Muscle layer of duodenum (tissue), 2 donors: Measurements from ENCODE around the gene SMG7.

Experiments used
- H3K27ac ChIP-seq: one replicate; pipeline ENCODE4 v1.7.0; 2013; ENCODE audit warnings: mild to moderate bottlenecking, low read length
- H3K27me3 ChIP-seq: one replicate; pipeline ENCODE4 v1.7.0; 2013; ENCODE audit warnings: low read depth, mild to moderate bottlenecking, control low read depth, low read length
- H3K36me3 ChIP-seq, 2 donors: one replicate each; pipeline ENCODE4 v1.7.0; 2013; ENCODE audit warnings: low read length in 2 of 2, control low read depth in 1 of 2, mild to moderate bottlenecking in 1 of 2; ENCODE audit not compliant: insufficient read depth in 2 of 2, control insufficient read depth in 1 of 2
- H3K4me1 ChIP-seq, 2 donors: one replicate each; pipeline ENCODE4 v1.7.0; 2013; ENCODE audit warnings: low read length in 2 of 2, mild to moderate bottlenecking in 2 of 2, control low read depth in 1 of 2, moderate library complexity in 1 of 2; ENCODE audit not compliant: insufficient read depth in 2 of 2, control insufficient read depth in 1 of 2
- H3K4me3 ChIP-seq, 2 donors: one replicate each; pipeline ENCODE4 v1.7.0; 2013; ENCODE audit warnings: low read length in 2 of 2, low read depth in 1 of 2, mild to moderate bottlenecking in 1 of 2
- H3K9me3 ChIP-seq, 2 donors: one replicate each; pipeline ENCODE4 v1.7.0; 2013; ENCODE audit warnings: low read length in 2 of 2, control low read depth in 1 of 2, mild to moderate bottlenecking in 1 of 2; ENCODE audit not compliant: control insufficient read depth in 1 of 2
- donor health status: healthy.

Gene SMG7

DNA sequence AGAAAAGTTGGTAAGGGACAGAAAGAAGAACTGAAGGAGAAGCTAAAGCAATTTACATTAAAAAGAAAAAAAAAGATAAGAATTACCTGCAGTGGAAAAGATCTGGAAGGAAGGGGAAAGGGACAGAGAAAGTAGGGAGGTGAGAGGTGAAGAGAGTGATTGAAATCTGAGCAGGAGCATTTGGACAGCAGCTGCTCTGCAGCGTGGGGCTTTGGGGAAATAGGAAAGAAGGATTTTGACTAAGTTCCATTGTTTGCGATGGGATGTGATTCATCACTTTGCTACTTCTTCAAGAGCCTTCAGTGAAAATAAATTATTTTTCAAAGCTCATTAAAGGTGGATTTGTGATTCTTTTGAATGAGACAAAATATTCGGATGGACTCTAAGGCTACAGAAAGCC, 28.1 kb upstream of the SMG7 start:
- no peak overlapping the region for H3K4me3 ChIP-seq
- H3K27ac ChIP-seq = no peak overlapping the region
- H3K27me3 ChIP-seq = no peaks in the 10 kb centered on the region
- no peaks in the 10 kb centered on the region for H3K4me1 ChIP-seq
- H3K9me3 ChIP-seq = no peaks in the 10 kb centered on the region
- H3K36me3 ChIP-seq = no peaks in the 10 kb centered on the region

DNA sequence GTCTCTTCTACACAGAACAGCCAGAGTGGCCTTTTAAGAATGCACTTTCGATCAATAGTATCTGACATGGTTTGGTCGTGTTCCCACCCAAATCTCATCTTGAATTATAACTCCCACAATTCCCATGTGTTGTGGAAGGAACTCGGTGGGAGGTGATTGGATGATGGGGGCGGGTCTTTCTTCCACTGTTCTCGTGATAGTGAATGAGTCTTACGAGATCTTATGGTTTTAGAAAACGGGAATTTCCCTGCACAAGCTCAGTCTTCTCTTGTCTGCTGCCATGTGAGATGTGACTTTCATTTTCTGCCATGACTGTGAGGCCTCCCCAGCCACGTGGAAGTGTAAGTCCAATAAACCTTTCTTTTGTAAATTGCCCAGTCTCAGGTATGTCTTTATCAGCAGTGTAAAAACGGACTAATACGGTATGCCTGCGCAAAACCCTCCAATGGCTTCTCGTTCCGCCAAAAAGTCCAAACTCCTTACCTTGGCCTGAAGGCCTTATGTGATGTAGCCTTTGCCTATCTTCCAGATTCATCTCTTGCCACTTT, 23.0 kb upstream of the SMG7 start:
- Histone ChIP-seq H3K4me3 (no peak overlapping the region), H3K4me1 (no peaks in the 10 kb centered on the region), H3K27ac (no peak overlapping the region), H3K27me3 (no peaks in the 10 kb centered on the region), H3K9me3 (no peaks in the 10 kb centered on the region), H3K36me3 (no peaks in the 10 kb centered on the region)

DNA sequence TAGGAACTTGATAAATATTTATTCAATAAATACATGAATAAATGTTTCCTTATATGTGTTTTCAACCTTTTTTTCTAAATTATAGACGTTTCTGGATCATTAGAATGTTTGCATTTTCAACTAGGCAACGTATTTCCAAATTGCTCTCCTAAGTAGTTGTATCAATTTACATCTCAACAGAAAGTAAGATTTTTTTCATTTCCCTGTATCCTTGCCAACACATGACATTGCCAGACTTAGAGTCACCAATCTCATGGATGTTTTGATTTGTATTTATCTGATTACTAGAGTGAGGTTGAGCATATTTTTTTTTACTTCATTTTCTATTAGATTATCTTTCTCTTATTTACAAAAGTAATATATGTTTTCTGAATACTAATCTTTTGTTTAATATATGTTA, 22.2 kb upstream of the SMG7 start:
- H3K9me3 ChIP-seq = no peaks in the 10 kb centered on the region
- H3K36me3 ChIP-seq = no peaks in the 10 kb centered on the region
- H3K4me1 ChIP-seq = no peaks in the 10 kb centered on the region
- H3K27me3 ChIP-seq = no peaks in the 10 kb centered on the region
- no peak overlapping the region for H3K27ac ChIP-seq
- H3K4me3 ChIP-seq = no peak overlapping the region

DNA sequence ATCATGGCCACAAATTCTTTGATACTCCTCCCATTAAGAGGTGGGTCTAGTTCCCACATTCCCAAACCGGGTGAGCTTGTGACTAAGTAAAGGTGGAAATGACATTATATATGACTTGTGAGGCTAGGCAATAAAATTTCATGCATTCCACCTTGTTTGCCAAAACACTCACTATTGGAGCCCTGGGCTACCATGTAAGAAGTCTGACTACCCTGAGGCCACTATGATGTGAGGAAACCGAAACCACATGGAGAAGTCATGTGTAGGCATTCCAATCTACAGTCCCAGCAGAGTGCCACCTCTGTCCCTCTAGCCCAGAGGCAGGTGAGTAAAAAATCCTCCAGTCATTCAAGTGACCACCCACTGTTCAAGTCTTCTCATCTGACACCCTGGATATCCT, 17.9 kb upstream of the SMG7 start:
- H3K9me3 ChIP-seq = no peaks in the 10 kb centered on the region
- H3K27ac ChIP-seq = no peak overlapping the region
- H3K36me3 ChIP-seq = no peaks in the 10 kb centered on the region
- no peak overlapping the region for H3K4me3 ChIP-seq
- no peaks in the 10 kb centered on the region for H3K4me1 ChIP-seq
- no peaks in the 10 kb centered on the region for H3K27me3 ChIP-seq

DNA sequence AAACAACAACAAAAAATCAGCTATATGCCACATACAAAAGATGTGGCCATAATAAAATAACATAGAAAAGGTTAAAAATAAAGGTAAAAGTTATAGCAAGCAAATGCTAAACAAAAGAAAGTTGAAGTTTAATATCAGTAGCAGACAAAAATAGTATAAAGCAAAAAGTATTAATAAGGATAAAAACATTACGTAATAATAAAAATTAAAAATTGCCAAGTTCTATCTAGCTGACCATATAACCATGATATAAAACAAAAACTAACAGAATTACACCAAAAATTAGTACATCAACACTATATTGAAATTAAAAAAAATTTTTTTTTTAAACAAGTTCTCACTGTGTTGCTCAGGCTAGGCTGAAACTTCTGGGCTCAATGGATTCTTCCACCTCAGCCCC, 15.5 kb upstream of the SMG7 start:
- Histone ChIP-seq H3K27me3 (no peaks in the 10 kb centered on the region), H3K27ac (no peak overlapping the region), H3K4me3 (no peak overlapping the region), H3K4me1 (no peaks in the 10 kb centered on the region), H3K36me3 (no peaks in the 10 kb centered on the region), H3K9me3 (no peaks in the 10 kb centered on the region)

DNA sequence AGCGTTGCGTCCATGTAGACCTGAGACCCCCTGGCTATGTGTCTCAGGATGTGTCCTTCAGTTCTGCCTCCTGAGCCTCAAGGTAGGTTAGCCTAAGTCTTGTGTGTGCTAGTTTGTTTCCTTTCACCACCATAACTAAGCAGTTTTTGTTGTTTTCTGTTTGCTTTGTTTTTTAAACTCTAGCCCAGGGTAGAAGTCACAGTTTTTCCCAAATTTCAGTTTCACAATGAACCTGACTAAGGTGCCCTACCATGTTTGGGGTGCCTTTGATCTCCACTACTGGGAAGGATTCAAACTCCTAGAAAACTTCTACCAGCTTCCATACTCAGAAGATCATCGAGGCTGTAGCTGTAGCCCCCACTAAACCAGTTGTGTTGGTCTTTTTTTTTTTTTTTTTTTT, 14.8 kb upstream of the SMG7 start:
- no peaks in the 10 kb centered on the region for H3K36me3 ChIP-seq
- no peak overlapping the region for H3K27ac ChIP-seq
- no peaks in the 10 kb centered on the region for H3K9me3 ChIP-seq
- H3K27me3 ChIP-seq = no peaks in the 10 kb centered on the region
- no peak overlapping the region for H3K4me3 ChIP-seq
- H3K4me1 ChIP-seq = no peaks in the 10 kb centered on the region

DNA sequence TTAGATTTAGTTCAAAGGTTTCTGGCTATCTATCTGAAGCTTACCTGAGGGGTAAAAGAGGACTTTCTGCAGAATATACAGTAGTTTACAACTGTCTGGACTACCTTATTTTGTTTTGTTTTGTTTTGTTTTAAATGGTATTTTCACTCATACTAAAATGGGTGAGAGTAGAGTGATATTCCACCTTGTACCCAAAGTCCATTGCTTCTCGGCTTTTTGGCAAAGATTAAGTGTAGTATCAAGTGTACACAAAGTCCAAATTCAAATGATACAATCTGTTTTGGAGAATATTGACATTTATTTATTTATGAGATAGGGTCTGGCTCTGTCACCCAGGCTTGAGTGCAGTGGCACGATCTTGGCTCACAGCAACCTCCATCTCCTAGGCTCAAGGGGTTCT, 11.7 kb upstream of the SMG7 start:
- H3K9me3 ChIP-seq = no peaks in the 10 kb centered on the region
- H3K27me3 ChIP-seq = no peaks in the 10 kb centered on the region
- H3K36me3 ChIP-seq = no peaks in the 10 kb centered on the region
- no peak overlapping the region for H3K4me3 ChIP-seq
- no peak overlapping the region for H3K27ac ChIP-seq
- no peaks in the 10 kb centered on the region for H3K4me1 ChIP-seq

DNA sequence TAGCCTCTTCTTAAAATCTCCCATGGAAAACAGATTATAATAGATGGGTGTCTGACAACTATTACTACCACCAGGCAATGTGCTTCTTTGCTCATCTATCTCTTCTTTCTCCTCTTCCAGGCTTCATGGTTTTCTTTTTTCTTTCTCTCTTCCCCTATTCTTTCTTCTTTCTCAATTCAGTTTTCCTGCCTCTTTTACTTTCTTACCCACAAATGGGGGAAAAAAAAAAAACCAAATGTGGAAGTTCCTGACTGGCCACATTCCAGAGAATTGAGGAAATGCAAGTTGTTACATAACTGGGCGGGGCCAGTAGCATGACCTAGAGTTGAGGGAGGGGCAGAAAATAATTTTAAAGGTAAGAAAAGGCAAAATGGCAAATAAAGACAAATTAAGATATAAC, 10.9 kb upstream of the SMG7 start:
- Histone ChIP-seq H3K36me3 (no peaks in the 10 kb centered on the region), H3K4me1 (no peaks in the 10 kb centered on the region), H3K4me3 (no peak overlapping the region), H3K27me3 (no peaks in the 10 kb centered on the region), H3K27ac (no peak overlapping the region), H3K9me3 (no peaks in the 10 kb centered on the region)

DNA sequence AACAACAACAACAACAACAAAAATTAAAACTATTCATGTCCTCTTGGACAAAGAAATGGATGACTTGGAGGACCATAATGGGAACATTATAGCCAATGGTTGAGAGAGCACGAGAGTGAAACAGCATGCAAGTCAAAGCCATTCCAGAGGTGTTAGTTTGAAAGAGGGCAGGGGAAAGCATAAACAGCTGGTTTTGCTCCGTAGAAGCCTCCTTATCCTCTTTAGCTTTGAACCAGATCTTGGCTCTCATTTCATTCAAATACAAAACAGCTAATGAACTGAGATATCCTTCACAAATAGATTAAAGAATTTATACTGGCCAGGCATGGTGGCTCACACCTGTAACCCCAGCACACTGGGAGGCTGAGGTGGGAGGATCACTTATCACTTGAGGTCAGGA, 8.7 kb upstream of the SMG7 start:
- Histone ChIP-seq H3K36me3 (no peaks in the 10 kb centered on the region), H3K4me3 (no peak overlapping the region), H3K27ac (no peak overlapping the region), H3K27me3 (no peaks in the 10 kb centered on the region), H3K4me1 (no peaks in the 10 kb centered on the region), H3K9me3 (no peaks in the 10 kb centered on the region)

DNA sequence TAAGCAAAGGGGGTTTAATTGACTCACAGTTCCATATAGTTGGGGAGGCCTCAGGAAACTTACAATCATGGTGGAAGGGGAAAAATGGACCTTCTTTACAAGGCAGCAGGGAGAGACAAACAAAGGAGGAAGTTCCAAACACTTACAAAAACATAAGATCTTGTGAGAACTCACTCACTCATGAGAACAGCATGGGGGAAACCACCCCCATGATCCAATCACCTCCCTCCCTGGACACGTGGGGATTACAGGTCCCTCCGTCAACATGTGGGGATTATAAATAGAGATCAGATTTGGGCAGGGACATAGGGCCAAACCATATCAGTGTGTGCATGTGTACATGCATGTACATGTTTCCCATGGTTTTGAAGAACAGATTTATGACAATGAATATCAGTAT, 5.5 kb upstream of the SMG7 start:
- Histone ChIP-seq H3K27me3 (no peaks in the 10 kb centered on the region), H3K27ac (no peak overlapping the region), H3K36me3 (peaks cover 0 to 10% of the 10 kb centered on the region in 2 donors), H3K9me3 (no peaks in the 10 kb centered on the region), H3K4me1 (no peaks in the 10 kb centered on the region), H3K4me3 (no peak overlapping the region)

DNA sequence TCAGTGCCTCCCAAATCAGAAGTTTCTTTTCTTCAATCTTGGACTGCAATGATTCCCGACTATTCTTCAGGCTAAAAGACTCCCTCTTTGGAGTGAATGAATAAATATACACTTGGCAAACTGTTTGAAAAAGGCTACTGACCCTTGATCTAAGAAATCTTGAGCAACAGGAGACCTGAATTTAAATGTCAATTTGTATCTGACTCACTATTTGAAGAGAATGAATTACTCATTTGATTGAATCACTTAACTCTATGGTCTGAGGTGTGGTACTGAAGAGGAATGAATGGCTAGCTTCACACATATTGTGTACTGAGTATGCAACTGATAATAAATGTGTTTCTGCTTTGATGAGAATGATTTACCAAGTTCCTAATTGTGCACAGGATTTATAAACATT, 4.6 kb upstream of the SMG7 start:
- Histone ChIP-seq H3K36me3 (peaks cover 0 to 13% of the 10 kb centered on the region in 2 donors), H3K27ac (no peak overlapping the region), H3K4me1 (no peaks in the 10 kb centered on the region), H3K4me3 (no peak overlapping the region), H3K9me3 (no peaks in the 10 kb centered on the region), H3K27me3 (no peaks in the 10 kb centered on the region)

DNA sequence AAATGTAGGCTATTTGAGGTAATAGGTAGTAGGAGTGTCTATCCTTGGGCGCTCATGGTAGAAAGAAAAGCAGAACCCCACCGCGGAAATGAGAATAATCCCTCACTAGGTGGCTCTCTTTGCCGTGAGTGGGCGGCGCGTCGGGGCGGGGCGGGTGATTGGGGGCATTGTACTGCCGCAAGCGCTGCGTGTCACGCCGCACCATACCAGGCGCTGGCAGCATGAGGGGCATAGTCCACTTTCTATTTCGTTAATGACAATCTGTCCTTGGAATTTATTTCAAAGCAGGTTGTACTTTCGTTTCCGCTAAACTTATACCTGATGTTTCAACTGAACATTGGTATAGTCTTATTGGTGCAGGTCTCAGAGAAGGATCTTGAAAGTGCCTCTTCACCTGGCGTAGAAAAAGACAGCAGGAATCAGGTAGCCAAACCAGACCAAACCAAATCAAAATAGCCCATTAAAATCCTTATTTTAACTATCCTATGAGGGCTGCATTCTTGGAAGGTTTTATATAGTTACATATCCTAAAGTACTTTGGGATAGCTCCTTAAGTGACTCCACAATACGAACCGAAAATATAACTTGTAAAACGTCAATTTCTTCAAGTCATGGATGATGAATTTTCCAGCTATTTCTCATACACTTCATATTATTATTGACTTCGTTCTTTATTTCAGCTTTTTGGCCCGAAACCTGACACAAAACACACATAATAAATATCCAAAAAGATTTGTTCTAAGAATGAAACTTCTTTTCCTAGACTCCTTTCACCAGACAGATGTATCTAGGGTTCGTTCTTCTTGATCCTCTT, 1.9 kb upstream of the SMG7 start:
- no peaks in the 10 kb centered on the region for H3K27me3 ChIP-seq
- H3K4me1 ChIP-seq = peaks cover 0 to 13% of the 10 kb centered on the region in 2 donors
- peaks cover 0 to 13% of the 10 kb centered on the region in 2 donors for H3K36me3 ChIP-seq
- no peaks in the 10 kb centered on the region for H3K9me3 ChIP-seq
- peak overlapping the region; percentile 99 for H3K27ac ChIP-seq
- peak overlapping the region; percentile 89 to 97 for H3K4me3 ChIP-seq
